T-cell (primary cell): ENCODE results near the gene STAB2. TPM values are rescaled to one million over a fixed set of nuclear protein-coding genes. Genes with fewer than 3 reads are reported as not detected.

ENCODE experiments used
- ATAC-seq, 4 experiments: fragments of 200-7000 bp in 3 of 4; fragments of 150-1000 bp in 1 of 4; cut with Tn5 transposase; replicated peaks in 1 of 4; 1 replicate in 3 of 4; 2 replicates in 1 of 4; pipeline ENCODE4 v1.10.0; 2021; ENCODE audit warnings: moderate library complexity in 3 of 4, mild to moderate bottlenecking in 2 of 4, moderate number of reproducible peaks in 1 of 4
- CTCF ChIA-PET, 2 donors: fragments of 300-600 bp; sonication (Branson Sonifier 250); formaldehyde crosslinking; loops; one replicate each; lab custom pipeline; 2022; ENCODE audit warnings: antibody characterized with exemption in 2 of 2; lab: Charles Lee
- POLR2A ChIA-PET, 2 donors: fragments of 300-600 bp; sonication (Branson Sonifier 250); formaldehyde crosslinking; loops; one replicate each; lab custom pipeline; 2022; ENCODE audit warnings: antibody characterized with exemption in 2 of 2; lab: Charles Lee
- DNase-seq, 35 experiments: peaks; one replicate each; pipeline versions ENCODE4 v3.0.0 to v3.0.0-alpha.2; 2013 to 2023
- H3K27ac ChIP-seq: one replicate; pipeline ENCODE4 v1.5.1; 2013; ENCODE audit warnings: low read length
- H3K27me3 ChIP-seq, 2 experiments: replicated peaks in 1 of 2; 1 replicate in 1 of 2; 2 replicates in 1 of 2; pipeline versions ENCODE4 v1.6.1 to v1.7.0; 2013; ENCODE audit warnings: low read length in 1 of 2, mixed read lengths in 1 of 2; ENCODE audit not compliant: control insufficient read depth in 2 of 2, insufficient read depth in 2 of 2; ENCODE audit errors: extremely low read depth in 1 of 2
- H3K36me3 ChIP-seq, 2 donors: 1 replicate in 1 of 2; 2 replicates in 1 of 2; pipeline versions ENCODE4 v1.6.1 to v1.7.0; 2013; ENCODE audit warnings: low read length in 1 of 2; ENCODE audit not compliant: control insufficient read depth in 2 of 2, insufficient read depth in 1 of 2; ENCODE audit errors: extremely low read depth in 1 of 2
- H3K4me1 ChIP-seq, 2 experiments: 1 replicate in 1 of 2; 2 replicates in 1 of 2; pipeline versions ENCODE4 v1.6.1 to v1.7.0; 2013; ENCODE audit warnings: low read length in 2 of 2, mixed read lengths in 1 of 2; ENCODE audit not compliant: insufficient read depth in 2 of 2, control insufficient read depth in 1 of 2; ENCODE audit errors: extremely low read depth in 1 of 2
- H3K4me3 ChIP-seq, 2 donors: 1 replicate in 1 of 2; 2 replicates in 1 of 2; pipeline versions ENCODE4 v1.5.1 to v1.7.0; 2013; ENCODE audit warnings: mild to moderate bottlenecking in 2 of 2, low read length in 1 of 2, moderate library complexity in 1 of 2; ENCODE audit not compliant: control insufficient read depth in 1 of 2; ENCODE audit errors: extremely low read depth in 1 of 2
- H3K9me3 ChIP-seq: 2 replicates; pipeline ENCODE4 v1.7.0; 2013
- H3K27ac Mint-ChIP-seq, 2 donors: one replicate each; pipeline ENCODE4 v1.8.0; 2020 to 2021; ENCODE audit warnings: mild to moderate bottlenecking in 2 of 2, mixed read lengths in 2 of 2
- H3K27me3 Mint-ChIP-seq, 2 donors: one replicate each; pipeline ENCODE4 v1.8.0; 2021 to 2022; ENCODE audit warnings: mixed read lengths in 2 of 2
- H3K36me3 Mint-ChIP-seq: one replicate; pipeline ENCODE4 v1.8.0; 2021; ENCODE audit warnings: mixed read lengths
- H3K4me1 Mint-ChIP-seq, 3 donors: one replicate each; pipeline ENCODE4 v1.8.0; 2020 to 2022; ENCODE audit warnings: mixed read lengths in 3 of 3, mild to moderate bottlenecking in 1 of 3
- H3K4me3 Mint-ChIP-seq, 3 donors: one replicate each; pipeline ENCODE4 v1.8.0; 2020 to 2022; ENCODE audit warnings: mild to moderate bottlenecking in 3 of 3, mixed read lengths in 3 of 3, moderate library complexity in 3 of 3
- H3K9me3 Mint-ChIP-seq, 3 donors: one replicate each; pipeline ENCODE4 v1.8.0; 2020 to 2022; ENCODE audit warnings: mixed read lengths in 3 of 3
- WGBS: methylation state at CpG from one replicate; pipeline ENCODE4 v1.1.5; 2013; ENCODE audit warnings: missing lambda C conversion rate; ENCODE audit not compliant: insufficient coverage; 5-methylcytosine and 5-hydroxymethylcytosine counted together
- total RNA-seq, 35 experiments: library from RNA in 6 of 35; stranded (reverse) in 6 of 35; fragments of 120-200 nt in 1 of 35; gene quantifications; one replicate each; pipeline versions ENCODE4 v1.2.1 to v1.2.4 and lab custom pipeline; 2013 to 2026

Gene STAB2
- total RNA-seq, 5 donors from 2014 or later (not counting 1 experiment from before 2014, with no cell fraction given), result not detected

- POLR2A ChIA-PET, result no interaction called here
- Histone ChIP-seq H3K9me3 (no peaks in the 10 kb centered on the region), H3K36me3 (no peaks in the 10 kb centered on the region), H3K4me1 (no peaks in the 10 kb centered on the region), H3K27me3 (peaks cover 0 to 5% of the 10 kb centered on the region in 2 experiments), H3K27ac (no peak overlapping the region), H3K4me3 (no peak overlapping the region)
- Mint-ChIP-seq H3K27me3 (peaks cover 27 to 30% of the 10 kb centered on the region in 2 donors), H3K9me3 (no peaks in the 10 kb centered on the region), H3K4me1 (no peaks in the 10 kb centered on the region), H3K36me3 (no peaks in the 10 kb centered on the region), H3K27ac (no peak overlapping the region), H3K4me3 (no peak overlapping the region)
- ATAC-seq (no peak), DNase-seq (no peak)
- WGBS, result 60% methylated on average over 1 of the region's 1 CpG
- CTCF ChIA-PET, result no interaction called here
Measured at GRCh38 chr12:103710544-103710943, 123.5 kb downstream of the STAB2 start.

GRCh38 chr12:103712216-103712615, 125.1 kb downstream of the STAB2 start:
- H3K27me3 Mint-ChIP-seq, result peaks cover 22 to 32% of the 10 kb centered on the region in 2 donors
- H3K27ac Mint-ChIP-seq, result no peak overlapping the region

GRCh38 chr12:103715494-103715893, 128.4 kb downstream of the STAB2 start:
- H3K4me1 ChIP-seq, result no peaks in the 10 kb centered on the region
- H3K27me3 ChIP-seq, result peaks cover 0 to 8% of the 10 kb centered on the region in 2 experiments
- Mint-ChIP-seq H3K9me3 (no peaks in the 10 kb centered on the region), H3K36me3 (no peaks in the 10 kb centered on the region), H3K27ac (no peak overlapping the region), H3K27me3 (peaks cover 10 to 22% of the 10 kb centered on the region in 2 donors), H3K4me3 (no peak overlapping the region), H3K4me1 (no peaks in the 10 kb centered on the region)
- no peak for ATAC-seq
- H3K36me3 ChIP-seq, result no peaks in the 10 kb centered on the region
- H3K27ac ChIP-seq, result no peak overlapping the region
- H3K9me3 ChIP-seq, result no peaks in the 10 kb centered on the region
- H3K4me3 ChIP-seq, result no peak overlapping the region
- WGBS, result 77% methylated on average over 4 of the region's 4 CpGs
- POLR2A ChIA-PET, result no interaction called here
- CTCF ChIA-PET, result no interaction called here
- no peak for DNase-seq

More at GRCh38 chr12:103712216-103712615, 125.1 kb downstream of the STAB2 start:
- 90% methylated on average over 2 of the region's 2 CpGs for whole genome bisulfite sequencing
- Histone ChIP-seq H3K27me3 (peaks cover 0 to 5% of the 10 kb centered on the region in 2 experiments), H3K4me1 (no peaks in the 10 kb centered on the region), H3K9me3 (no peaks in the 10 kb centered on the region), H3K36me3 (no peaks in the 10 kb centered on the region), H3K4me3 (no peak overlapping the region), H3K27ac (no peak overlapping the region)
- Mint-ChIP-seq H3K9me3 (no peaks in the 10 kb centered on the region), H3K4me1 (no peaks in the 10 kb centered on the region), H3K4me3 (no peak overlapping the region), H3K36me3 (no peaks in the 10 kb centered on the region)
- POLR2A ChIA-PET, result no interaction called here
- CTCF ChIA-PET, result no interaction called here
- ATAC-seq (no peak), DNase-seq (no peak)

DNA sequence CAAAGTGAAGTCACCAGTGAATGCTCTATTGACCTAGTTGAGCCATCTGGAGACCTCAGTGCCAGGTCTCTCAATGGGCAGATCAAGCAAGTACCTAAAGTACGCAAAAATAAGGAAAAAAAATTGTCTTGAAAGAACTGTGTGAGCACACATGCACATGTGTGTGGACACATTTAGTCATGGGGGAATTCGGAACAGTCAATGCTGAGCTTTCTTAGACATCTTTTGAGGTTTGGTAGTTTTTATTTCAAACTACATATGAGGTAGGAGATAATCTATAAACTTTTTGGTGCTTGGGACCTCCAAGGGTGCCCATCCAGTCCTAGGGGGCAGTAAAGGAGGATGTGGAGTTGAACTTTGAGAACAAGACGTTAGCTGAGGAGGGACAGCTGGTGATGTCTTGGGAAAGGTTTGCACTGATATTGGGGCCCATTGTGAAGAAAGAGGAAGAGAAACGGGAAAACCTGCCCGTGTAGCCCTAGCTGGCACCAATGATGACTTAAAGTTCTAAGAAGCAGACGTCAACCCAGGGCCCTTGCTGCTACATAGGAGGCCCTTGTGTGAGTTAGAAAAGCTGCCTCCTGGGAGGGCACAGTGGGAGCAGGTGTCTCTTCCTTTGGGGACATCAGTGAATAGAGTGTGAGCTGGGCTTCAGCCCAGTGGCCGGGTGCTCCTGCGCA, 129.6 kb downstream of the STAB2 start:
- WGBS, result 82% methylated on average over 5 of the region's 8 CpGs
- peaks cover 10 to 22% of the 10 kb centered on the region in 2 donors for H3K27me3 Mint-ChIP-seq
- POLR2A ChIA-PET, result no interaction called here
- no peaks in the 10 kb centered on the region for H3K36me3 Mint-ChIP-seq
- CTCF ChIA-PET, result no interaction called here
- H3K9me3 Mint-ChIP-seq, result no peaks in the 10 kb centered on the region
- H3K27ac ChIP-seq, result no peak overlapping the region
- no peaks in the 10 kb centered on the region for H3K4me1 ChIP-seq
- H3K4me3 Mint-ChIP-seq, result no peak overlapping the region
- H3K27ac Mint-ChIP-seq, result no peak overlapping the region
- ATAC-seq (no peak), DNase-seq (no peak)
- H3K4me1 Mint-ChIP-seq, result no peaks in the 10 kb centered on the region
- no peaks in the 10 kb centered on the region for H3K36me3 ChIP-seq
- H3K9me3 ChIP-seq, result no peaks in the 10 kb centered on the region
- H3K27me3 ChIP-seq, result peaks cover 0 to 8% of the 10 kb centered on the region in 2 experiments
- H3K4me3 ChIP-seq, result no peak overlapping the region

GRCh38 chr12:103725398-103725797, 138.3 kb downstream of the STAB2 start:
- H3K4me3 ChIP-seq, result no peak overlapping the region
- Mint-ChIP-seq H3K4me1 (no peaks in the 10 kb centered on the region), H3K27me3 (peaks cover 0 to 3% of the 10 kb centered on the region in 2 donors), H3K9me3 (no peaks in the 10 kb centered on the region), H3K4me3 (no peak overlapping the region), H3K27ac (no peak overlapping the region), H3K36me3 (no peaks in the 10 kb centered on the region)
- no peaks in the 10 kb centered on the region for H3K36me3 ChIP-seq
- 92% methylated on average over 6 of the region's 8 CpGs for WGBS
- H3K9me3 ChIP-seq, result no peaks in the 10 kb centered on the region
- peaks cover 0 to 5% of the 10 kb centered on the region in 2 experiments for H3K27me3 ChIP-seq
- CTCF ChIA-PET, result no interaction called here
- no peaks in the 10 kb centered on the region for H3K4me1 ChIP-seq
- ATAC-seq, result no peak
- DNase-seq, result no peak
- POLR2A ChIA-PET, result no interaction called here
- H3K27ac ChIP-seq, result no peak overlapping the region

DNA sequence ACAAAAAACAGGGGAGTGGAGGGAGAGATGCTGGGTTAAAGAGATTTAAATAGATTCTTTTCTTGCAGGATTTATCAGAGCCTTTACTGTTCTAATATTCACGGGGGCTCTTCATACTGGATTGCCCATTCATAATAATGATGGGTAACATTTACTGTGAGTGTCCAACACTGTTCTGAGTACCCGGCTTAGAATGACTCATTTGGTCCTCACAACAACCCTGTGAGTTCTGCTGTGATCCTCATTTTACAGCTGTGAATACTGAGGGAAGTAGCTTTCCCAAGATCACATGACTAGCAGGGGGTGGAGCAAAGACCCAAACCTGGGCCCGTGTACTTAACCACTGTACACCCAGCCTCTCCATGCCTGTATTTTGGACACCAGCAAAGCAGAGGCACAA, 140.6 kb downstream of the STAB2 start:
- H3K27ac Mint-ChIP-seq, result no peak overlapping the region
- ChIA-PET POLR2A (no interaction called here), CTCF (no interaction called here)
- WGBS, result 80% methylated on average over 1 of the region's 3 CpGs
- H3K36me3 Mint-ChIP-seq, result no peaks in the 10 kb centered on the region
- peaks cover 0 to 8% (median 6%) of the 10 kb centered on the region in 3 donors for H3K9me3 Mint-ChIP-seq
- no peak overlapping the region for H3K4me3 ChIP-seq
- peaks cover 0 to 8% of the 10 kb centered on the region in 2 experiments for H3K27me3 ChIP-seq
- no peak overlapping the region for H3K4me3 Mint-ChIP-seq
- no peaks in the 10 kb centered on the region for H3K4me1 Mint-ChIP-seq
- ATAC-seq (no peak), DNase-seq (no peak)
- H3K27ac ChIP-seq, result no peak overlapping the region
- H3K9me3 ChIP-seq, result no peaks in the 10 kb centered on the region
- H3K27me3 Mint-ChIP-seq, result peaks cover 4 to 8% of the 10 kb centered on the region in 2 donors
- H3K36me3 ChIP-seq, result no peaks in the 10 kb centered on the region
- no peaks in the 10 kb centered on the region for H3K4me1 ChIP-seq
